ENCODE results near the gene ADAM10. TPM values are rescaled to one million over a fixed set of nuclear protein-coding genes. Genes with fewer than 3 reads are reported as not detected.

The ADAM10 gene
- total RNA-seq, 1 experiment from 2014 or later: 133 TPM

DNA sequence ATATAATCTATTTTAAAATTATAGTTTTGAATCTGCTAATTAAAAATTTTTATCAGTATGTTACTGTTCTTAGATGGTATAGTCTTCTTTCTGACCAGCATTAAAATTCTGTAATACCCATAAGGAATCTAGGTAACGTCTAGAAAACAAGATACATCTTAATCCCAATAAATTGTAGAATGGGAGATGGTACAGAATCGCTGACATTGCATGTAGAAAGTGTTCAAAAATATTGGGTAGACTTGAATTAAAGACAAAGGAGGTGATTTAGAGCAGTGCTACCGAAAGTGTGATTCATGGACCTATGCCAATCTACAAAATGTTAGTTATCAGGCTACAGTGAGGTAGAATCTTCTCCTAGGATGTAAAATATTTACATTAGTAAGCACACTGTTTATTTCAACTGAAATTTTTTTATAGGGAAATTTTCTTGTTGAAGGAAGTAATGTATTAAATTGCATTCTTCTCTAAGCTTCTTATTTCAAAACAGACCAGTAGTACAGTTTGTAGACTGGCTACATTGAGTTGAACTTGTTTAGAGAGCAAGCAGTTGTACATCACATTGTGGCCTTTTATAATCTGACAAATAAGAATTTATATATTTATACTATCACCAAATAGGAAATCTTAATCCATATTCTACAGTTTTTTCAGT, 38.7 kb upstream of the ADAM10 start (continued):
- TF ChIP-seq ZNF232 (CRISPR knock-in tag; IDR thresholded peaks at IDR 0.05): no peak
- TF ChIP-seq, protein P1, sequence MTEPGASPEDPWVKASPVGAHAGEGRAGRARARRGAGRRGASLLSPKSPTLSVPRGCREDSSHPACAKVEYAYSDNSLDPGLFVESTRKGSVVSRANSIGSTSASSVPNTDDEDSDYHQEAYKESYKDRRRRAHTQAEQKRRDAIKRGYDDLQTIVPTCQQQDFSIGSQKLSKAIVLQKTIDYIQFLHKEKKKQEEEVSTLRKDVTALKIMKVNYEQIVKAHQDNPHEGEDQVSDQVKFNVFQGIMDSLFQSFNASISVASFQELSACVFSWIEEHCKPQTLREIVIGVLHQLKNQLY (CRISPR knock-in tag; IDR thresholded peaks at IDR 0.05): no peak
- no peak for TF ChIP-seq EMX1 (CRISPR knock-in tag; IDR thresholded peaks at IDR 0.05)
- TF ChIP-seq, protein P2, sequence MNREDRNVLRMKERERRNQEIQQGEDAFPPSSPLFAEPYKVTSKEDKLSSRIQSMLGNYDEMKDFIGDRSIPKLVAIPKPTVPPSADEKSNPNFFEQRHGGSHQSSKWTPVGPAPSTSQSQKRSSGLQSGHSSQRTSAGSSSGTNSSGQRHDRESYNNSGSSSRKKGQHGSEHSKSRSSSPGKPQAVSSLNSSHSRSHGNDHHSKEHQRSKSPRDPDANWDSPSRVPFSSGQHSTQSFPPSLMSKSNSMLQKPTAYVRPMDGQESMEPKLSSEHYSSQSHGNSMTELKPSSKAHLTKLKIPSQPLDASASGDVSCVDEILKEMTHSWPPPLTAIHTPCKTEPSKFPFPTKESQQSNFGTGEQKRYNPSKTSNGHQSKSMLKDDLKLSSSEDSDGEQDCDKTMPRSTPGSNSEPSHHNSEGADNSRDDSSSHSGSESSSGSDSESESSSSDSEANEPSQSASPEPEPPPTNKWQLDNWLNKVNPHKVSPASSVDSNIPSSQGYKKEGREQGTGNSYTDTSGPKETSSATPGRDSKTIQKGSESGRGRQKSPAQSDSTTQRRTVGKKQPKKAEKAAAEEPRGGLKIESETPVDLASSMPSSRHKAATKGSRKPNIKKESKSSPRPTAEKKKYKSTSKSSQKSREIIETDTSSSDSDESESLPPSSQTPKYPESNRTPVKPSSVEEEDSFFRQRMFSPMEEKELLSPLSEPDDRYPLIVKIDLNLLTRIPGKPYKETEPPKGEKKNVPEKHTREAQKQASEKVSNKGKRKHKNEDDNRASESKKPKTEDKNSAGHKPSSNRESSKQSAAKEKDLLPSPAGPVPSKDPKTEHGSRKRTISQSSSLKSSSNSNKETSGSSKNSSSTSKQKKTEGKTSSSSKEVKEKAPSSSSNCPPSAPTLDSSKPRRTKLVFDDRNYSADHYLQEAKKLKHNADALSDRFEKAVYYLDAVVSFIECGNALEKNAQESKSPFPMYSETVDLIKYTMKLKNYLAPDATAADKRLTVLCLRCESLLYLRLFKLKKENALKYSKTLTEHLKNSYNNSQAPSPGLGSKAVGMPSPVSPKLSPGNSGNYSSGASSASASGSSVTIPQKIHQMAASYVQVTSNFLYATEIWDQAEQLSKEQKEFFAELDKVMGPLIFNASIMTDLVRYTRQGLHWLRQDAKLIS (CRISPR knock-in tag; IDR thresholded peaks at IDR 0.05; ENCODE audit: borderline replicate concordance): no peak
- no peak for TF ChIP-seq CBFB (CRISPR knock-in tag; IDR thresholded peaks at IDR 0.05; ENCODE audit: low read depth)
- TF ChIP-seq NR1H2 (CRISPR knock-in tag; IDR thresholded peaks at IDR 0.05): no peak
- no peak for TF ChIP-seq E2F4 (CRISPR knock-in tag; IDR thresholded peaks at IDR 0.05; ENCODE audit: borderline replicate concordance, low read depth)
- TF ChIP-seq USF1 (CRISPR knock-in tag; IDR thresholded peaks at IDR 0.05): no peak
- no peak for TF ChIP-seq ZNF121 (CRISPR knock-in tag; IDR thresholded peaks at IDR 0.05)
- TF ChIP-seq FOXK1 (CRISPR knock-in tag; IDR thresholded peaks at IDR 0.05): no peak

DNA sequence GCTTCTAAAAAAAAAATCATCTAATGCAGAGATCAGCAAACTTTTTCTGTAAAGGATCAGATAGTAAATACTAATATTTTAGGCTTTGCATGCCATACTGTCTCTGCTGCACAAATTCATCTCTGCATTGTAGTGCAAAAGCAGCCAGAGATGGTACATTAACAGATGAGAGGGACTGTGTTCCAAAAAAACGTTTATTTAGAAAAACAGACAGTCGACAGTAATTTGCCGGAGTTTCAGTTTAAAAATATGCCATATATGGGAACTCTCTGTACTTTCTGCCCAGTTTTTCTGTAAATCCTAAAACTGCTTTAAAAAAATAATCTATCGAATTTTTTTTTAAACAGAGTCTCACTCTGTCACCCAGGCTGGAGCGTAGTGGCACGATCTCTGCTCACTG, 35.8 kb upstream of the ADAM10 start:
- ATAC-seq (no peak), DNase-seq (ENCODE audit: low spot score) (no peak)
- TF ChIP-seq EMX1 (CRISPR knock-in tag; IDR thresholded peaks at IDR 0.05): no peak
- no peak for TF ChIP-seq SMAD3 (CRISPR knock-in tag; IDR thresholded peaks at IDR 0.05; ENCODE audit: borderline replicate concordance)
- no peak for TF ChIP-seq FOXP1 (CRISPR knock-in tag; IDR thresholded peaks at IDR 0.05; ENCODE audit: borderline replicate concordance)
- no peak for TF ChIP-seq CBFB (CRISPR knock-in tag; IDR thresholded peaks at IDR 0.05; ENCODE audit: low read depth)
- TF ChIP-seq, protein P3, sequence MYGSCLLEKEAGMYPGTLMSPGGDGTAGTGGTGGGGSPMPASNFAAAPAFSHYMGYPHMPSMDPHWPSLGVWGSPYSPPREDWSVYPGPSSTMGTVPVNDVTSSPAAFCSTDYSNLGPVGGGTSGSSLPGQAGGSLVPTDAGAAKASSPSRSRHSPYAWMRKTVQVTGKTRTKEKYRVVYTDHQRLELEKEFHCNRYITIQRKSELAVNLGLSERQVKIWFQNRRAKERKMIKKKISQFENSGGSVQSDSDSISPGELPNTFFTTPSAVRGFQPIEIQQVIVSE (CRISPR knock-in tag; IDR thresholded peaks at IDR 0.05; ENCODE audit: borderline replicate concordance): no peak
- TF ChIP-seq, protein P4, sequence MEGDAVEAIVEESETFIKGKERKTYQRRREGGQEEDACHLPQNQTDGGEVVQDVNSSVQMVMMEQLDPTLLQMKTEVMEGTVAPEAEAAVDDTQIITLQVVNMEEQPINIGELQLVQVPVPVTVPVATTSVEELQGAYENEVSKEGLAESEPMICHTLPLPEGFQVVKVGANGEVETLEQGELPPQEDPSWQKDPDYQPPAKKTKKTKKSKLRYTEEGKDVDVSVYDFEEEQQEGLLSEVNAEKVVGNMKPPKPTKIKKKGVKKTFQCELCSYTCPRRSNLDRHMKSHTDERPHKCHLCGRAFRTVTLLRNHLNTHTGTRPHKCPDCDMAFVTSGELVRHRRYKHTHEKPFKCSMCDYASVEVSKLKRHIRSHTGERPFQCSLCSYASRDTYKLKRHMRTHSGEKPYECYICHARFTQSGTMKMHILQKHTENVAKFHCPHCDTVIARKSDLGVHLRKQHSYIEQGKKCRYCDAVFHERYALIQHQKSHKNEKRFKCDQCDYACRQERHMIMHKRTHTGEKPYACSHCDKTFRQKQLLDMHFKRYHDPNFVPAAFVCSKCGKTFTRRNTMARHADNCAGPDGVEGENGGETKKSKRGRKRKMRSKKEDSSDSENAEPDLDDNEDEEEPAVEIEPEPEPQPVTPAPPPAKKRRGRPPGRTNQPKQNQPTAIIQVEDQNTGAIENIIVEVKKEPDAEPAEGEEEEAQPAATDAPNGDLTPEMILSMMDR (IDR thresholded peaks at IDR 0.05): no peak
- no peak for TF ChIP-seq FOXJ3 (CRISPR knock-in tag; IDR thresholded peaks at IDR 0.05; ENCODE audit: borderline replicate concordance)
- no peak overlapping the region for H3K27ac Mint-ChIP-seq
- no peaks in the 10 kb centered on the region; the same call in 1 of the 2 replicates for H3K9me3 Mint-ChIP-seq
- no peak overlapping the region for H3K4me3 Mint-ChIP-seq
- ChIA-PET POLR2A (no interaction called here), CTCF (no interaction called here)
- no peaks in the 10 kb centered on the region for H3K4me1 Mint-ChIP-seq
- H3K27me3 Mint-ChIP-seq (ENCODE audit: low read depth): no peaks in the 10 kb centered on the region
- peaks cover 7% of the 10 kb centered on the region for H3K36me3 Mint-ChIP-seq
